Measurements from ENCODE around the gene SLC7A8.

SLC7A8 gene

GRCh38 chr14:23143911-23144310 lies 39.5 kb downstream of the SLC7A8 start:
- Histone ChIP-seq H3K4me2 (ENCODE audit: insufficient read depth, low read length) (no peak overlapping the region), H3K9ac (ENCODE audit: low read depth, low read length) (no peak overlapping the region), H3K27ac (ENCODE audit: low read length) (no peak overlapping the region), H3K4me1 (ENCODE audit: insufficient read depth, low read length) (no peaks in the 10 kb centered on the region), H3K36me3 (ENCODE audit: insufficient read depth, low read length) (no peaks in the 10 kb centered on the region), H3K27me3 (ENCODE audit: insufficient read depth, low read length, poor library complexity) (peaks cover 43% of the 10 kb centered on the region), H3K79me2 (ENCODE audit: insufficient read depth, low read length) (no peaks in the 10 kb centered on the region), H3K9me3 (ENCODE audit: insufficient read depth, low read length, severe bottlenecking) (no peaks in the 10 kb centered on the region), H4K20me1 (ENCODE audit: insufficient read depth, low read length) (peaks cover 2% of the 10 kb centered on the region; the same call in 1 of the 2 replicates), H3K4me3 (ENCODE audit: low read depth in 1 of 2, low read length in 2 of 2) (no peak overlapping the region), H2AFZ (ENCODE audit: low read depth, low read length) (no peak overlapping the region)
- no peak for DNase-seq
- no peak for ATAC-seq (ENCODE audit: insufficient read depth, low read depth)
- TF ChIP-seq CTCF (IDR thresholded peaks at IDR 0.05; ENCODE audit: borderline replicate concordance, extremely low read depth, low read length, poor library complexity, severe bottlenecking) (no peak), EZH2 (IDR thresholded peaks at IDR 0.05; ENCODE audit: borderline replicate concordance, low read depth, low read length, severe bottlenecking) (no peak)

- Histone ChIP-seq H2AFZ (ENCODE audit: low read depth, low read length) (no peak overlapping the region), H3K4me3 (ENCODE audit: low read depth in 1 of 2, low read length in 2 of 2) (no peak overlapping the region), H3K9ac (ENCODE audit: low read depth, low read length) (no peak overlapping the region), H3K27me3 (ENCODE audit: insufficient read depth, low read length, poor library complexity) (peaks cover 49% of the 10 kb centered on the region), H3K9me3 (ENCODE audit: insufficient read depth, low read length, severe bottlenecking) (no peaks in the 10 kb centered on the region), H3K36me3 (ENCODE audit: insufficient read depth, low read length) (no peaks in the 10 kb centered on the region), H4K20me1 (ENCODE audit: insufficient read depth, low read length) (peaks cover 2% of the 10 kb centered on the region; the same call in 1 of the 2 replicates), H3K27ac (ENCODE audit: low read length) (no peak overlapping the region), H3K4me2 (ENCODE audit: insufficient read depth, low read length) (no peak overlapping the region), H3K79me2 (ENCODE audit: insufficient read depth, low read length) (no peaks in the 10 kb centered on the region), H3K4me1 (ENCODE audit: insufficient read depth, low read length) (no peaks in the 10 kb centered on the region)
- DNase-seq (no peak), ATAC-seq (ENCODE audit: insufficient read depth, low read depth) (no peak)
- TF ChIP-seq EZH2 (IDR thresholded peaks at IDR 0.05; ENCODE audit: borderline replicate concordance, low read depth, low read length, severe bottlenecking) (no peak), CTCF (IDR thresholded peaks at IDR 0.05; ENCODE audit: borderline replicate concordance, extremely low read depth, low read length, poor library complexity, severe bottlenecking) (no peak)
These were observed 40.6 kb downstream of the SLC7A8 start for GRCh38 chr14:23142826-23143225.

- H2AFZ ChIP-seq (ENCODE audit: low read depth, low read length): no peak overlapping the region
- TF ChIP-seq EZH2 (IDR thresholded peaks at IDR 0.05; ENCODE audit: borderline replicate concordance, low read depth, low read length, severe bottlenecking) (no peak), CTCF (IDR thresholded peaks at IDR 0.05; ENCODE audit: borderline replicate concordance, extremely low read depth, low read length, poor library complexity, severe bottlenecking) (no peak)
- no peak overlapping the region for H3K4me2 ChIP-seq (ENCODE audit: insufficient read depth, low read length)
- no peak overlapping the region for H3K4me3 ChIP-seq (ENCODE audit: low read depth in 1 of 2, low read length in 2 of 2)
- ATAC-seq (ENCODE audit: insufficient read depth, low read depth) (no peak), DNase-seq (no peak)
- no peaks in the 10 kb centered on the region for H3K36me3 ChIP-seq (ENCODE audit: insufficient read depth, low read length)
- H3K9ac ChIP-seq (ENCODE audit: low read depth, low read length): no peak overlapping the region
- no peaks in the 10 kb centered on the region for H3K79me2 ChIP-seq (ENCODE audit: insufficient read depth, low read length)
- H4K20me1 ChIP-seq (ENCODE audit: insufficient read depth, low read length): peaks cover 2% of the 10 kb centered on the region; the same call in 1 of the 2 replicates
- H3K9me3 ChIP-seq (ENCODE audit: insufficient read depth, low read length, severe bottlenecking): no peaks in the 10 kb centered on the region
- no peak overlapping the region for H3K27ac ChIP-seq (ENCODE audit: low read length)
- H3K4me1 ChIP-seq (ENCODE audit: insufficient read depth, low read length): no peaks in the 10 kb centered on the region
- peaks cover 55% of the 10 kb centered on the region for H3K27me3 ChIP-seq (ENCODE audit: insufficient read depth, low read length, poor library complexity)
These were observed 41.6 kb downstream of the SLC7A8 start for GRCh38 chr14:23141706-23142444.

Data from DND-41 (cell line).